Stimulated activated effector memory CD8-positive, alpha-beta T cell treated with anti-CD3 and anti-CD28 coated beads, Interleukin-12 subunit alpha, Interleukin-12 subunit beta, amount 100 ng/mL, for 72 hours (primary cell): ENCODE results near the gene PLSCR3.

Source experiments
- ATAC-seq: fragments of 150-1000 bp; cut with Tn5 transposase; 2 replicates; pipeline ENCODE4 v1.10.0; 2021
- DNase-seq, 2 donors: peaks; one replicate each; pipeline ENCODE4 v3.0.0; 2021 to 2022; ENCODE audit warnings: low spot score in 2 of 2
- H3K27ac Mint-ChIP-seq: one replicate; pipeline ENCODE4 v1.8.0; 2022; ENCODE audit warnings: mild to moderate bottlenecking, mixed read lengths
- H3K36me3 Mint-ChIP-seq: one replicate; pipeline ENCODE4 v1.8.0; 2022; ENCODE audit warnings: mild to moderate bottlenecking, mixed read lengths
- H3K4me1 Mint-ChIP-seq: one replicate; pipeline ENCODE4 v1.8.0; 2022; ENCODE audit warnings: mixed read lengths
- H3K4me3 Mint-ChIP-seq: one replicate; pipeline ENCODE4 v1.8.0; 2022; ENCODE audit warnings: mild to moderate bottlenecking, mixed read lengths
- H3K9me3 Mint-ChIP-seq: one replicate; pipeline ENCODE4 v1.8.0; 2022; ENCODE audit warnings: mixed read lengths

PLSCR3 gene

DNA sequence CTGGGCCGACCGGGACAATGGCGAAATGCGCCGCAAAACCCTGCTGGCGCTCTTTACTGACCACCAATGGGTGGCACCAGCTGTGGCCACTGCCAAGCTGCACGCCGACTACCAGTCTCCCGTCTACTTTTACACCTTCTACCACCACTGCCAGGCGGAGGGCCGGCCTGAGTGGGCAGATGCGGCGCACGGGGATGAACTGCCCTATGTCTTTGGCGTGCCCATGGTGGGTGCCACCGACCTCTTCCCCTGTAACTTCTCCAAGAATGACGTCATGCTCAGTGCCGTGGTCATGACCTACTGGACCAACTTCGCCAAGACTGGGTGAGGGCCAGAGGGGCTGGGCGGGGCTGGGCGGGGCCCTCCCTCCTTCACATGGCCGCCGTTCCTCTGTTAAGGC lies 21.5 kb upstream of the PLSCR3 start:
- no peak for DNase-seq
- ATAC-seq = no peak
- Mint-ChIP-seq H3K4me3 (no peak overlapping the region), H3K4me1 (peaks cover 14% of the 10 kb centered on the region), H3K9me3 (no peaks in the 10 kb centered on the region), H3K27ac (no peak overlapping the region), H3K36me3 (no peaks in the 10 kb centered on the region)

DNA sequence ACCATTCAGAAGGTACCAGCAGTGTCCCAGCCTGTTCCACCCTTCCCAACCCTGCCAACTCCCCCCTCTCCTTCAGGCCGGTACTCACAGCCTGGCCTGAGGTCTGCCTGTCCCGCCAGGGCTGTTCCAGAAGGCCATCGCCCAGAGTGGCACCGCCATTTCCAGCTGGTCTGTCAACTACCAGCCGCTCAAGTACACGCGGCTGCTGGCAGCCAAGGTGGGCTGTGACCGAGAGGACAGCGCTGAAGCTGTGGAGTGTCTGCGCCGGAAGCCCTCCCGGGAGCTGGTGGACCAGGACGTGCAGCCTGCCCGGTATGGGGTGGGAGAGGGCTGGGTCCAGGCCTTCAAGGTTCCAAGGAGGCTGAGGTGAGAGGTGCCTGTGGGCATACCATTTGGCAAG lies 20.5 kb upstream of the PLSCR3 start:
- ATAC-seq = no peak
- H3K4me3 Mint-ChIP-seq = no peak overlapping the region

DNA sequence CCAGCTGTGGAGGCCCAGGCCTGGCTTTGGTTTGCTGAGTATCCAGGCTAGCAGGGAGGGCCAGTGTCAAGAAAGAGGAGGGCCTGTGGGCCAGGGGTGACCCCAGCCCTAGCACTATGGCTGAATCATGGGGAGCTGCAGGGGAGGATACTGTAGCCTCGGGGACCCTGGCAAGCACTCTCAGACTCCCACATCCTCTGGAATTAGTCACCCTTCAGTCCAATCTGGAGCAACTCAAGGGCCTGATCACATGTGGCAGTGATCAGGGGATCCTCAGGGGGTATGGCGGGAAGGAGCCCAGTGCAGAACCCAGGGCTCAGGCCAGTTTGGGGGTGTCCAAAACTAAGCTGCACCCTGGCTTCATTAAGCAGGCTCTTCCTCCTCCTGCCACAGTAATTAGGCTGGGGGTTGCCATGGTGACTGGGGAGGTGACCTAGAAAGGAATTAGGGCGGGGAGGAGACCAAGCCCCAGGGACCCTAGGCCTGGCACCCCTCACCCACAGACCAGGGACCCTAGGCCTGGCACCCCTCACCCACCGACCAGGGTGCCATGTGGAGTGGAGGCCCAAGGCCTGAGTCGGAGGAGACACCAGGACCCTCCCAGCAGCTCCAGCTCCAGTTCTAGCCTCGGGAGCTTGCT lies 19.1 kb upstream of the PLSCR3 start:
- H3K4me1 Mint-ChIP-seq = peaks cover 20% of the 10 kb centered on the region
- ATAC-seq = no peak
- DNase-seq = no peak
- peak overlapping the region; percentile 21 for H3K27ac Mint-ChIP-seq
- H3K36me3 Mint-ChIP-seq = no peaks in the 10 kb centered on the region
- no peak overlapping the region for H3K4me3 Mint-ChIP-seq
- H3K9me3 Mint-ChIP-seq = no peaks in the 10 kb centered on the region

More for the DNA sequence above, 20.5 kb upstream of the PLSCR3 start:
- no peaks in the 10 kb centered on the region for H3K9me3 Mint-ChIP-seq
- DNase-seq = no peak
- H3K36me3 Mint-ChIP-seq = no peaks in the 10 kb centered on the region
- H3K27ac Mint-ChIP-seq = no peak overlapping the region
- peaks cover 14% of the 10 kb centered on the region for H3K4me1 Mint-ChIP-seq

- H3K4me3 Mint-ChIP-seq = no peak overlapping the region
- H3K9me3 Mint-ChIP-seq = no peaks in the 10 kb centered on the region
- no peak overlapping the region for H3K27ac Mint-ChIP-seq
- H3K36me3 Mint-ChIP-seq = no peaks in the 10 kb centered on the region
- DNase-seq (no peak), ATAC-seq (no peak)
- H3K4me1 Mint-ChIP-seq = peaks cover 21% of the 10 kb centered on the region
Observed at GRCh38 chr17:7411427-7411750, 17.1 kb upstream of the PLSCR3 start.

DNA sequence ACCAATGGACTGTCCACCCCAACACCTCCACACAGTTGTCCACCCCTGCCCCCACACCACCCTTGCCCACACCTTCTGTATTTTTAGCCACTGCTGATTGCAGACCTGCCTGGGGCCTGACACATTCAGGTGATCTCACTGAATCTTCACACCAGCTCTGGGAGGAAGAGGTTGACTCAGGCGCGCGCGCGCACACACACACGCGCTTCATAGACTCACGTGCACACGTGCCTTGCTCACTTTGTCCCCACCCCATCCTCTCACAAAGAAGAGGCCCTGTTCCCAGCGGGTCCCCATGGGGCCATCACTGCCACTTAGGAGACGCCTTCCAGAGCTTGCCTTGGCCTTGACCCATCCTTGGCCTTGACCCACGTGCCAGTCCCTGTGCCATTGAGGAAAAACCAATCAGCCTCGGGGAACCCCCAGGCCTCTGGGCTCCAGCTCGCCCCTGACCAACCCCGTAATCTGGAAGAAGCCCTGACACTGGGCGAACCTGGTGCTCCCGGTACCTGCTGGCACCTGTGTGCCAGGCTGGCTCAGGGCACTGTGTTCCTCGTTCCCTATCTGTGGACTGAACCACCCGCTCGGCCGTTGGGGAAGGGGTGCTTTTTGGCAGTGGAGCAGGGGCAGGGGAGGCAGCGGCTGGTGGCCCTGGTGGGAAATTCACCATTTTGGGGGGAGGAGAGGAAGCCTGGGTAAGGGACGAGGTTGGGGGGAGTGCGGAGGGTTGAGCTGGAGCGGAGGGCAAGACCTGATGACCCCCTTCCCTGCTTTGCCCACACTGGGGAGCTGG lies 16.5 kb upstream of the PLSCR3 start:
- Mint-ChIP-seq H3K9me3 (no peaks in the 10 kb centered on the region), H3K4me3 (no peak overlapping the region), H3K4me1 (peaks cover 22% of the 10 kb centered on the region), H3K27ac (no peak overlapping the region), H3K36me3 (no peaks in the 10 kb centered on the region)
- ATAC-seq = no peak
- DNase-seq = no peak

DNA sequence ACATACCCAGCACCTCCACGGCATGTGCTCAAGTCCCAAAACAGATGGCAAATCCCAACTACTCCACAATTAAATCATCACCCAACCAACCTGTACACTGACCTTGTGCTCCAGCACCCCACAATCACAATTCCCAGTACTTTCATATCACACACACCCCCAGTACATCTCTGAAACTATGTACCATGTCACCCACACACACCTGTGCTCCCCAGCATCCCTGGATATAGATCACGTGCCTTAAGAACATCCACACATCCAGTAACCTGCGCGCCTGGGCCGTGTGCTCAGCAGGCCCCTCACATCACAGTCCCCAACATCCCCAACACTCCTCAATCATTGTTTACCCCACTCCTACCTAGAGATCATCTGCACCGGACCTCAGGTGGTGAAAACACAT lies 15.4 kb upstream of the PLSCR3 start:
- Mint-ChIP-seq H3K9me3 (no peaks in the 10 kb centered on the region), H3K4me3 (no peak overlapping the region), H3K4me1 (peaks cover 28% of the 10 kb centered on the region), H3K36me3 (no peaks in the 10 kb centered on the region), H3K27ac (no peak overlapping the region)
- no peak for DNase-seq
- no peak for ATAC-seq

GRCh38 chr17:7408863-7409262 lies 14.5 kb upstream of the PLSCR3 start:
- H3K4me1 Mint-ChIP-seq = peaks cover 28% of the 10 kb centered on the region
- H3K36me3 Mint-ChIP-seq = no peaks in the 10 kb centered on the region
- H3K4me3 Mint-ChIP-seq = peak overlapping the region; percentile 31
- DNase-seq (no peak), ATAC-seq (no peak)
- no peak overlapping the region for H3K27ac Mint-ChIP-seq
- H3K9me3 Mint-ChIP-seq = no peaks in the 10 kb centered on the region

GRCh38 chr17:7408252-7408727 lies 14.0 kb upstream of the PLSCR3 start:
- Mint-ChIP-seq H3K4me3 (peak overlapping the region; percentile 31), H3K4me1 (peaks cover 29% of the 10 kb centered on the region), H3K36me3 (no peaks in the 10 kb centered on the region), H3K27ac (no peak overlapping the region), H3K9me3 (no peaks in the 10 kb centered on the region)
- DNase-seq (no peak), ATAC-seq (no peak)

- H3K27ac Mint-ChIP-seq = no peak within 1 kb of the TSS
- ATAC-seq = no peak
- no peaks in the 10 kb centered on the region for H3K36me3 Mint-ChIP-seq
Observed at GRCh38 chr17:7407485-7408251, 13.3 kb upstream of the PLSCR3 start, which contains the start of gene NLGN2. Gene NLGN2 (plus strand): TSS chr17:7407845. CDS start chr17:7408256, 411 bp downstream.

DNA sequence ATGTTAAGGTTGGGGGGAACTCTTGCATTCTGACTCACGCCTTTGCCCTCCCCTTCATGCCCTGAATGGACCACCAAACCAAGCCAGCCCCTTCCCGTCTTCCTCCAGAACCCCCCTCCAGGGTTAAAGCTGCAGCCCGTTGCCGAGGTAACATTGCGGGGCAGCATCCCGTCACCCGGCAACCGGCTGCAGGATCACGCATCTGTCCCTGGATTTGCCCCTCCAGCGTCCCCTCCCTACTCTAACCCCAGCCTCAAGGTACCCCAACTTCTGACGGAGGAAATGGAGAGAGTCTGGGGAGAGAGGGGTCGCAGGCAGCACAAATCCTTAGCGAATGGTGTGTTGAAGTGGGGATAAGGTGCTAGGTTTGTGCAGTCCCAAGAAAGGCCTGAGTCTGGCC lies 12.8 kb upstream of the PLSCR3 start:
- ATAC-seq (no peak), DNase-seq (no peak)
- Mint-ChIP-seq H3K27ac (no peak overlapping the region), H3K4me1 (peaks cover 28% of the 10 kb centered on the region), H3K36me3 (no peaks in the 10 kb centered on the region), H3K9me3 (no peaks in the 10 kb centered on the region), H3K4me3 (peak overlapping the region; percentile 33)

More at GRCh38 chr17:7407485-7408251, 13.3 kb upstream of the PLSCR3 start, which contains the start of gene NLGN2:
- peak within 1 kb of the TSS; percentile 89 for H3K4me3 Mint-ChIP-seq
- peaks cover 28% of the 10 kb centered on the region for H3K4me1 Mint-ChIP-seq
- H3K9me3 Mint-ChIP-seq = no peaks in the 10 kb centered on the region
- DNase-seq = no peak

GRCh38 chr17:7406235-7406825 lies 12.0 kb upstream of the PLSCR3 start:
- no peaks in the 10 kb centered on the region for H3K36me3 Mint-ChIP-seq
- ATAC-seq = no peak
- H3K27ac Mint-ChIP-seq = peak overlapping the region; percentile 84
- no peak for DNase-seq
- peaks cover 28% of the 10 kb centered on the region for H3K4me1 Mint-ChIP-seq
- H3K9me3 Mint-ChIP-seq = no peaks in the 10 kb centered on the region
- H3K4me3 Mint-ChIP-seq = peak overlapping the region; percentile 89

GRCh38 chr17:7405350-7406234 lies 11.3 kb upstream of the PLSCR3 start:
- DNase-seq (no peak), ATAC-seq (no peak)
- peak overlapping the region; percentile 84 for H3K27ac Mint-ChIP-seq
- H3K36me3 Mint-ChIP-seq = no peaks in the 10 kb centered on the region
- H3K4me3 Mint-ChIP-seq = peak overlapping the region; percentile 89
- H3K9me3 Mint-ChIP-seq = no peaks in the 10 kb centered on the region
- H3K4me1 Mint-ChIP-seq = peaks cover 28% of the 10 kb centered on the region

DNA sequence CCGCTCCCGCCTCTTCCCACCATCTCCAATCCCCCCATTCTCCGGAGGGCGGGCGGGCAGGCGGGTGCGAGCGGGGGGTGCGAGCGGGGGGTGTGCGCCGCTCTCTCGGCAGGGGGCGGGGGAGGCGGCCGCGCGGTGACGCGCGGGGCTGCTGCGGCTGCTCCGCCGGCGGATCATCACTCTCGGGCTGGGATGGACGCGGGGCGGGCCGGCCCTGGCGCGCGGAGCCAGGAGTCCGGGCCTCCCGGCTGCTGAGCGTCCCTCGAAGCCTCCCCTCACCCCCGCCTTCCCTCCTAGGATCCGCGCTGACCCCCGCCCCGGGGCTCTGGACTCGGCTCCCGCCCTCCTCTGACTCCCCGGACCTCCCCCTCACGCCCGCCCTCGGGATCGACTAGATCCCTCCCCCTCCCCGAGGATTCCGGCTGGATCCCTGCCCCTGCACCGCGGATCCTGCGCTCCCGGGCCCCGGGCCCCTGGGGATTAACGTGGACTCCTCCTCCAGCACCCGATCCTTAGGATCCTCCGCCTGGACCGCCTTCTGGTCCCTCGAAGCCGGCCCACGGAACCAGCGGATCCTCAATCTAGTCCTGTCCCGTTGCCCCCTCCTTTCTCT lies 10.5 kb upstream of the PLSCR3 start:
- H3K27ac Mint-ChIP-seq = peak overlapping the region; percentile 84
- ATAC-seq (peak; percentile 60), DNase-seq (no peak)
- H3K4me1 Mint-ChIP-seq = peaks cover 28% of the 10 kb centered on the region
- H3K4me3 Mint-ChIP-seq = peak overlapping the region; percentile 89
- no peaks in the 10 kb centered on the region for H3K36me3 Mint-ChIP-seq
- H3K9me3 Mint-ChIP-seq = no peaks in the 10 kb centered on the region
